Progenitor cell of endocrine pancreas (in vitro differentiated cells): ENCODE data around the gene DUSP16. TPM values are rescaled to one million over a fixed set of nuclear protein-coding genes. Genes with fewer than 3 reads are reported as not detected.

Experiments used
- DNase-seq: peaks from one replicate; pipeline ENCODE4 v3.0.0; 2021; ENCODE audit warnings: low spot score; ENCODE audit not compliant: unreplicated experiment
- H3K27ac Mint-ChIP-seq: 2 replicates; pipeline ENCODE4 v1.8.0; 2021; ENCODE audit warnings: mild to moderate bottlenecking, moderate library complexity, mixed read lengths
- H3K27me3 Mint-ChIP-seq: 2 replicates; pipeline ENCODE4 v1.8.0; 2021; ENCODE audit warnings: mixed read lengths
- H3K36me3 Mint-ChIP-seq: 2 replicates; pipeline ENCODE4 v1.8.0; 2022; ENCODE audit warnings: mixed read lengths; ENCODE audit not compliant: insufficient read depth
- H3K4me1 Mint-ChIP-seq: 2 replicates; pipeline ENCODE4 v1.8.0; 2021; ENCODE audit warnings: low read depth, mixed read lengths
- H3K4me3 Mint-ChIP-seq: 2 replicates; pipeline ENCODE4 v1.8.0; 2021; ENCODE audit warnings: low read depth, mild to moderate bottlenecking, moderate library complexity, mixed read lengths
- H3K9me3 Mint-ChIP-seq: 2 replicates; pipeline ENCODE4 v1.8.0; 2021; ENCODE audit warnings: low read depth, mixed read lengths
- CTCF ChIP-seq: fragments of 200-600 bp; sonication (generic); IDR thresholded peaks from one replicate; pipeline ENCODE4 v1.5.0; 2021; ENCODE audit warnings: antibody characterized with exemption, mild to moderate bottlenecking; ENCODE audit not compliant: unreplicated experiment
- total RNA-seq: library from RNA; stranded (reverse); gene quantifications from 2 replicates; pipeline ENCODE4 v1.2.1, GENCODE V29; 2021

DUSP16 gene
- total RNA-seq, 1 donor from 2014 or later, result 67.5 TPM

GRCh38 chr12:12482959-12483358, 79.7 kb downstream of the DUSP16 start:
- Mint-ChIP-seq H3K27me3 (no peaks in the 10 kb centered on the region), H3K9me3 (no peaks in the 10 kb centered on the region), H3K4me1 (no peaks in the 10 kb centered on the region), H3K4me3 (no peak overlapping the region), H3K36me3 (peaks cover 27% of the 10 kb centered on the region), H3K27ac (peak overlapping the region; percentile 3)
- DNase-seq, result no peak
- no peak for TF ChIP-seq CTCF

- Mint-ChIP-seq H3K36me3 (peaks cover 30% of the 10 kb centered on the region), H3K9me3 (no peaks in the 10 kb centered on the region), H3K27ac (no peak overlapping the region), H3K27me3 (no peaks in the 10 kb centered on the region), H3K4me3 (no peak overlapping the region), H3K4me1 (no peaks in the 10 kb centered on the region)
- DNase-seq, result no peak
- no peak for TF ChIP-seq CTCF
These were observed 80.4 kb downstream of the DUSP16 start for GRCh38 chr12:12482150-12482761.

GRCh38 chr12:12481631-12482030, 81.0 kb downstream of the DUSP16 start:
- DNase-seq, result no peak
- Mint-ChIP-seq H3K9me3 (no peaks in the 10 kb centered on the region), H3K4me3 (no peak overlapping the region), H3K36me3 (peaks cover 34% of the 10 kb centered on the region), H3K27me3 (no peaks in the 10 kb centered on the region), H3K4me1 (no peaks in the 10 kb centered on the region), H3K27ac (no peak overlapping the region)
- TF ChIP-seq CTCF, result no peak

- Mint-ChIP-seq H3K36me3 (peaks cover 36% of the 10 kb centered on the region), H3K4me1 (no peaks in the 10 kb centered on the region), H3K4me3 (no peak overlapping the region), H3K27ac (no peak overlapping the region), H3K9me3 (no peaks in the 10 kb centered on the region), H3K27me3 (no peaks in the 10 kb centered on the region)
- DNase-seq, result no peak
- no peak for TF ChIP-seq CTCF
These were observed 82.6 kb downstream of the DUSP16 start for GRCh38 chr12:12480074-12480473.

- peaks cover 43% of the 10 kb centered on the region for H3K36me3 Mint-ChIP-seq
- no peaks in the 10 kb centered on the region for H3K4me1 Mint-ChIP-seq
- no peak for TF ChIP-seq CTCF
- H3K9me3 Mint-ChIP-seq, result peaks cover 3% of the 10 kb centered on the region
- H3K4me3 Mint-ChIP-seq, result no peak overlapping the region
- no peak overlapping the region for H3K27ac Mint-ChIP-seq
- no peaks in the 10 kb centered on the region for H3K27me3 Mint-ChIP-seq
- DNase-seq, result no peak
These were observed 85.2 kb downstream of the DUSP16 start for GRCh38 chr12:12477532-12477890.
